Measurements from ENCODE around the gene DDX5. TPM values are rescaled to one million over a fixed set of nuclear protein-coding genes. Genes with fewer than 3 reads are reported as not detected.
A peak's percentile ranks its signal among the peaks of the same experiment; 100 is the strongest.

DDX5 gene
- total RNA-seq, 1 experiment from 2014 or later, result 869 TPM

GRCh38 chr17:64496786-64497564 lies 9.1 kb downstream of the DDX5 start, which contains the start of gene POLG2:
Gene POLG2 (minus strand): TSS chr17:64497054. CDS start chr17:64496968, 86 bp downstream.
- no peak within 1 kb of the TSS for H2BK20ac ChIP-seq (ENCODE audit: low read depth, low read length, poor library complexity, severe bottlenecking)
- no peak within 1 kb of the TSS for H2BK15ac ChIP-seq (ENCODE audit: low read depth, low read length)
- H2BK5ac ChIP-seq (ENCODE audit: insufficient read length, low read length), result no peak within 1 kb of the TSS
- H3K4me1 ChIP-seq (ENCODE audit: insufficient read depth, low read length), result no peaks in the 10 kb centered on the region; the same call in 1 of the 2 replicates
- no peak within 1 kb of the TSS for H4K5ac ChIP-seq (ENCODE audit: insufficient read length, low read depth, low read length)
- H3K27me3 ChIP-seq (ENCODE audit: insufficient read depth, low read length), result no peaks in the 10 kb centered on the region
- no peak within 1 kb of the TSS for H3K23ac ChIP-seq (ENCODE audit: insufficient read length, low read depth, low read length)
- no peak within 1 kb of the TSS for H2AK5ac ChIP-seq (ENCODE audit: insufficient read length, low read length)
- DNase-seq, result peak; percentile 97
- TF ChIP-seq CTCF (conservative IDR thresholded peaks at IDR 0.05), result peak; percentile 76
- H3K9me3 ChIP-seq (ENCODE audit: control insufficient read depth, low read depth, low read length), result no peaks in the 10 kb centered on the region
- no peak within 1 kb of the TSS for H4K8ac ChIP-seq (replicated peaks; ENCODE audit: insufficient read length, low read depth, low read length)
- H3T11ph ChIP-seq (ENCODE audit: low read length), result no peak within 1 kb of the TSS
- peak within 1 kb of the TSS; percentile 50 for H2AFZ ChIP-seq (ENCODE audit: low read length)
- Mint-ChIP-seq H3K36me3 (ENCODE audit: insufficient read depth in 1 of 3, low read depth in 3 of 3) (peaks cover 43 to 68% (median 60%) of the 10 kb centered on the region in 3 experiments), H3K4me3 (peak within 1 kb of the TSS; percentile 99), H3K4me1 (peaks cover 49 to 55% of the 10 kb centered on the region in 2 experiments), H3K9me3 (peaks cover 0 to 1% of the 10 kb centered on the region in 2 experiments; a peak in 3 of 5 replicates), H3K27ac (peak within 1 kb of the TSS; percentile 89 to 99 (median 98)), H3K27me3 (ENCODE audit: low read depth) (peaks cover 3% of the 10 kb centered on the region)
- H3K23me2 ChIP-seq (ENCODE audit: insufficient read length, low read depth, low read length, poor library complexity, severe bottlenecking), result peaks cover 15% of the 10 kb centered on the region
- H3K9ac ChIP-seq (ENCODE audit: extremely low read depth, insufficient read length, low read length), result peak within 1 kb of the TSS; percentile 77
- no peak within 1 kb of the TSS for H3K4ac ChIP-seq (ENCODE audit: low read depth, low read length)
- H3K27ac ChIP-seq (ENCODE audit: insufficient read length, low read depth, low read length), result peak within 1 kb of the TSS; percentile 49
- no peak within 1 kb of the TSS for H2BK12ac ChIP-seq (ENCODE audit: insufficient read length, low read depth, low read length)
- peaks cover 2% of the 10 kb centered on the region for H3K79me1 ChIP-seq (ENCODE audit: insufficient read depth, low read depth, low read length, poor library complexity, severe bottlenecking)
- peaks cover 6% of the 10 kb centered on the region; the same call in 1 of the 2 replicates for H3K79me2 ChIP-seq (ENCODE audit: insufficient read depth, low read length)
- H2BK120ac ChIP-seq (ENCODE audit: low read depth, low read length, poor library complexity, severe bottlenecking), result no peak within 1 kb of the TSS
- no peaks in the 10 kb centered on the region for H4K20me1 ChIP-seq (ENCODE audit: control insufficient read depth, insufficient read depth, insufficient read length)
- H3K14ac ChIP-seq (ENCODE audit: insufficient read depth, low read length), result peak within 1 kb of the TSS; percentile 69; the same call in 1 of the 2 replicates
- H3K18ac ChIP-seq (ENCODE audit: insufficient read length, low read depth, low read length), result peak within 1 kb of the TSS; percentile 1
- H4K91ac ChIP-seq (ENCODE audit: insufficient read length, low read depth, low read length), result no peak within 1 kb of the TSS
- WGBS (ENCODE audit: extremely low coverage, insufficient read length, low lambda C conversion rate), result no CpG with 5 or more reads among the region's 50 CpGs
- no peak within 1 kb of the TSS for H3K56ac ChIP-seq (ENCODE audit: insufficient read length, low read depth, low read length)
- peak within 1 kb of the TSS; percentile 87 for H3K4me2 ChIP-seq (ENCODE audit: insufficient read depth, insufficient read length, low read length)
